ENCODE measurements around the gene NFIB.

DNA sequence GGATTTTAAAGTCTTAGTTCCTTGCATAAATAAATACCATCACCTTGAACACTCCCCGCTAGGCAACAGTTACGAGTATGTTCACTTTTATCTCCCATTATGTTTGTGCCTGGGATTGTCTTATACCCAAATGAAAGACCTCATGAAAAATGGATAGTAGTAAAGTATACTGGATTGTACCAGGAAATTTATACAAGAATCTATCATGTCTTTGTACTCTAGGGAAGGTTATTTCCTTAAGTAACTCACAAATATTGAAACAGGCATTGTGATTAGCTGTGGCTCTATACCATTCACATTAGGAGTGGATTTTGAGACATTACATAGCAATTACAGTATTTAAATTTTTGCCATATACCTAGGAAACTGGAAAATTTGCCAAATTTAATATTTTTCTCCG, 24.0 kb downstream of the NFIB start:
- TF ChIP-seq, protein P1, sequence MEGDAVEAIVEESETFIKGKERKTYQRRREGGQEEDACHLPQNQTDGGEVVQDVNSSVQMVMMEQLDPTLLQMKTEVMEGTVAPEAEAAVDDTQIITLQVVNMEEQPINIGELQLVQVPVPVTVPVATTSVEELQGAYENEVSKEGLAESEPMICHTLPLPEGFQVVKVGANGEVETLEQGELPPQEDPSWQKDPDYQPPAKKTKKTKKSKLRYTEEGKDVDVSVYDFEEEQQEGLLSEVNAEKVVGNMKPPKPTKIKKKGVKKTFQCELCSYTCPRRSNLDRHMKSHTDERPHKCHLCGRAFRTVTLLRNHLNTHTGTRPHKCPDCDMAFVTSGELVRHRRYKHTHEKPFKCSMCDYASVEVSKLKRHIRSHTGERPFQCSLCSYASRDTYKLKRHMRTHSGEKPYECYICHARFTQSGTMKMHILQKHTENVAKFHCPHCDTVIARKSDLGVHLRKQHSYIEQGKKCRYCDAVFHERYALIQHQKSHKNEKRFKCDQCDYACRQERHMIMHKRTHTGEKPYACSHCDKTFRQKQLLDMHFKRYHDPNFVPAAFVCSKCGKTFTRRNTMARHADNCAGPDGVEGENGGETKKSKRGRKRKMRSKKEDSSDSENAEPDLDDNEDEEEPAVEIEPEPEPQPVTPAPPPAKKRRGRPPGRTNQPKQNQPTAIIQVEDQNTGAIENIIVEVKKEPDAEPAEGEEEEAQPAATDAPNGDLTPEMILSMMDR (conservative IDR thresholded peaks at IDR 0.05), result no peak
- no peak for TF ChIP-seq EZH2 (IDR thresholded peaks at IDR 0.05; ENCODE audit: low read depth)

Measured in PC-9 (cell line).